ENCODE measurements around the gene ZNF777.

ZNF777 gene

GRCh38 chr7:149479568-149479967 lies 18.7 kb upstream of the ZNF777 start:
- peaks cover 6% of the 10 kb centered on the region for H3K9me3 ChIP-seq (ENCODE audit: insufficient read depth, low read depth, low read length)
- H3F3A ChIP-seq (ENCODE audit: low read depth): no peaks in the 10 kb centered on the region
- no peak overlapping the region for H3K9ac ChIP-seq (ENCODE audit: low read depth, low read length, poor library complexity, severe bottlenecking)
- H3K27me3 ChIP-seq (ENCODE audit: insufficient read depth, low read length, poor library complexity, severe bottlenecking): no peaks in the 10 kb centered on the region
- peaks cover 51% of the 10 kb centered on the region; the same call in 1 of the 2 replicates for H3K36me3 ChIP-seq (ENCODE audit: insufficient read depth, low read length)
- no peak for TF ChIP-seq CTCF (conservative IDR thresholded peaks at IDR 0.05; ENCODE audit: low read length)
- no peak for TF ChIP-seq EZH2phosphoT487 (IDR thresholded peaks at IDR 0.05; ENCODE audit: borderline replicate concordance)
- H3K4me2 ChIP-seq (ENCODE audit: low read depth, low read length, poor library complexity, severe bottlenecking): no peak overlapping the region
- H4K20me1 ChIP-seq (ENCODE audit: insufficient read depth, low read length, poor library complexity, severe bottlenecking): no peaks in the 10 kb centered on the region
- no peaks in the 10 kb centered on the region for H3K4me1 ChIP-seq (ENCODE audit: insufficient read depth, low read length, poor library complexity, severe bottlenecking)
- no peak overlapping the region for H2AFZ ChIP-seq (ENCODE audit: low read length)
- no peak overlapping the region for H3K4me3 ChIP-seq (ENCODE audit: low read length, poor library complexity, severe bottlenecking)
- H3K9me2 ChIP-seq (replicated peaks; ENCODE audit: low read depth, low read length): no peaks in the 10 kb centered on the region
- H3K79me2 ChIP-seq (ENCODE audit: insufficient read depth, low read length): no peaks in the 10 kb centered on the region

GRCh38 chr7:149478754-149479153 lies 17.9 kb upstream of the ZNF777 start:
- H3K4me1 ChIP-seq (ENCODE audit: insufficient read depth, low read length, poor library complexity, severe bottlenecking): no peaks in the 10 kb centered on the region
- no peak overlapping the region for H3K9ac ChIP-seq (ENCODE audit: low read depth, low read length, poor library complexity, severe bottlenecking)
- peaks cover 6% of the 10 kb centered on the region for H3K9me3 ChIP-seq (ENCODE audit: insufficient read depth, low read depth, low read length)
- TF ChIP-seq CTCF (conservative IDR thresholded peaks at IDR 0.05; ENCODE audit: low read length) (no peak), EZH2phosphoT487 (IDR thresholded peaks at IDR 0.05; ENCODE audit: borderline replicate concordance) (no peak)
- no peaks in the 10 kb centered on the region for H3K9me2 ChIP-seq (replicated peaks; ENCODE audit: low read depth, low read length)
- no peaks in the 10 kb centered on the region for H3K79me2 ChIP-seq (ENCODE audit: insufficient read depth, low read length)
- no peaks in the 10 kb centered on the region for H3F3A ChIP-seq (ENCODE audit: low read depth)
- peaks cover 59% of the 10 kb centered on the region; the same call in 1 of the 2 replicates for H3K36me3 ChIP-seq (ENCODE audit: insufficient read depth, low read length)
- no peaks in the 10 kb centered on the region for H4K20me1 ChIP-seq (ENCODE audit: insufficient read depth, low read length, poor library complexity, severe bottlenecking)
- H3K27me3 ChIP-seq (ENCODE audit: insufficient read depth, low read length, poor library complexity, severe bottlenecking): no peaks in the 10 kb centered on the region
- no peak overlapping the region for H3K4me2 ChIP-seq (ENCODE audit: low read depth, low read length, poor library complexity, severe bottlenecking)
- H3K4me3 ChIP-seq (ENCODE audit: low read length, poor library complexity, severe bottlenecking): no peak overlapping the region
- H2AFZ ChIP-seq (ENCODE audit: low read length): no peak overlapping the region

- no peaks in the 10 kb centered on the region for H3K27me3 ChIP-seq (ENCODE audit: insufficient read depth, low read length, poor library complexity, severe bottlenecking)
- peaks cover 69% of the 10 kb centered on the region; the same call in 1 of the 2 replicates for H3K36me3 ChIP-seq (ENCODE audit: insufficient read depth, low read length)
- H3K4me3 ChIP-seq (ENCODE audit: low read length, poor library complexity, severe bottlenecking): no peak overlapping the region
- no peaks in the 10 kb centered on the region for H3F3A ChIP-seq (ENCODE audit: low read depth)
- no peak overlapping the region for H2AFZ ChIP-seq (ENCODE audit: low read length)
- no peak overlapping the region for H3K4me2 ChIP-seq (ENCODE audit: low read depth, low read length, poor library complexity, severe bottlenecking)
- H3K9me3 ChIP-seq (ENCODE audit: insufficient read depth, low read depth, low read length): peaks cover 6% of the 10 kb centered on the region
- no peak overlapping the region for H3K9ac ChIP-seq (ENCODE audit: low read depth, low read length, poor library complexity, severe bottlenecking)
- no peaks in the 10 kb centered on the region for H3K79me2 ChIP-seq (ENCODE audit: insufficient read depth, low read length)
- no peaks in the 10 kb centered on the region for H3K4me1 ChIP-seq (ENCODE audit: insufficient read depth, low read length, poor library complexity, severe bottlenecking)
- H4K20me1 ChIP-seq (ENCODE audit: insufficient read depth, low read length, poor library complexity, severe bottlenecking): no peaks in the 10 kb centered on the region
- no peak for TF ChIP-seq EZH2phosphoT487 (IDR thresholded peaks at IDR 0.05; ENCODE audit: borderline replicate concordance)
- TF ChIP-seq CTCF (conservative IDR thresholded peaks at IDR 0.05; ENCODE audit: low read length): no peak
- no peaks in the 10 kb centered on the region for H3K9me2 ChIP-seq (replicated peaks; ENCODE audit: low read depth, low read length)
Observed at GRCh38 chr7:149477494-149478443, 16.9 kb upstream of the ZNF777 start.
